ENCODE data around the gene RTEL1. TPM values are rescaled to one million over a fixed set of nuclear protein-coding genes. Genes with fewer than 3 reads are reported as not detected.

Gene RTEL1
- total and polyA plus RNA-seq, 9 of the 15 experiments (the other 6 are each of a cell fraction or from before 2014, with no cell fraction given): 0.36 to 61.0 (median 17.9) TPM

- TF ChIP-seq HES1 (IDR thresholded peaks at IDR 0.05; ENCODE audit: low read depth): 0 out of 2 replicates have a peak, but pooled peaks have one; percentile 18
- no peak for TF ChIP-seq ZFP36 (IDR thresholded peaks at IDR 0.05; ENCODE audit: low read depth, low read length, partially characterized antibody)
- no peak for TF ChIP-seq ATF1 (CRISPR knock-in tag; IDR thresholded peaks at IDR 0.05)
- TF ChIP-seq ATF1 (tag; IDR thresholded peaks at IDR 0.05): peak; percentile 38; the same call in 1 of the 2 replicates
- 0 out of 2 replicates have a peak, but pooled peaks have one; percentile 23 for TF ChIP-seq ZBTB2 (IDR thresholded peaks at IDR 0.05)
- no peak for TF ChIP-seq DEAF1 (CRISPR knock-in tag; IDR thresholded peaks at IDR 0.05)
- TF ChIP-seq ZFX (CRISPR knock-in tag; IDR thresholded peaks at IDR 0.05): peak; percentile 77
- 0 out of 6 replicates have a peak, but pooled peaks of 2 of the 3 experiments have one; percentile 7 to 25 for TF ChIP-seq CTCF (IDR thresholded peaks at IDR 0.05 in 2 of 3, conservative IDR thresholded peaks at IDR 0.05 in 1 of 3; ENCODE audit: insufficient read depth in 2 of 3, low read depth in 1 of 3, low read length in 3 of 3)
- TF ChIP-seq CBFB (CRISPR knock-in tag; IDR thresholded peaks at IDR 0.05): peak; percentile 82; the same call in 1 of the 2 replicates
- 0 out of 2 replicates have a peak, but pooled peaks have one; percentile 5 for TF ChIP-seq TEAD4 (IDR thresholded peaks at IDR 0.05; ENCODE audit: low read length)
- TF ChIP-seq TEAD4 (CRISPR knock-in tag; IDR thresholded peaks at IDR 0.05; ENCODE audit: borderline replicate concordance): 0 out of 2 replicates have a peak, but pooled peaks have one; percentile 29
- no peak for TF ChIP-seq SLC30A9 (CRISPR knock-in tag; IDR thresholded peaks at IDR 0.05)
- no peak for TF ChIP-seq NFYB (IDR thresholded peaks at IDR 0.05; ENCODE audit: extremely low read depth, insufficient read length)
- TF ChIP-seq TAF1 (IDR thresholded peaks at IDR 0.05; ENCODE audit: control insufficient read depth, extremely low read depth, insufficient read depth, low read length, severe bottlenecking): peak; percentile 27
- TF ChIP-seq POLR2AphosphoS5 (IDR thresholded peaks at IDR 0.05; ENCODE audit: control insufficient read depth, insufficient read depth, low read depth, low read length): peak; percentile 23; the same call in 1 of the 2 replicates
- TF ChIP-seq CTCFL (IDR thresholded peaks at IDR 0.05; ENCODE audit: borderline replicate concordance, insufficient read depth, low read depth, low read length, poor library complexity, severe bottlenecking): peak; percentile 32
- peak; percentile 52 for TF ChIP-seq SUPT5H (IDR thresholded peaks at IDR 0.05)
- TF ChIP-seq MAX (CRISPR knock-in tag; IDR thresholded peaks at IDR 0.05): peak; percentile 78
- peak; percentile 63; the same call in 1 of the 2 replicates for TF ChIP-seq GABPB1 (CRISPR knock-in tag; IDR thresholded peaks at IDR 0.05)
Observed at GRCh38 chr20:63740627-63741353, 82.7 kb downstream of the RTEL1 start (continued).
